ENCODE results near the gene SFN.
A peak's percentile ranks its signal among the peaks of the same experiment; 100 is the strongest.

SFN gene

GRCh38 chr1:26858891-26859640, 3.9 kb upstream of the SFN start:
- no peaks in the 10 kb centered on the region for H4K20me1 ChIP-seq (ENCODE audit: insufficient read depth, low read length)
- H3K4me1 ChIP-seq (ENCODE audit: low read length) = peaks cover 6% of the 10 kb centered on the region; the same call in 1 of the 2 replicates
- no peak overlapping the region for H2AFZ ChIP-seq (ENCODE audit: low read depth, low read length)
- peaks cover 8% of the 10 kb centered on the region for H3K36me3 ChIP-seq (replicated peaks; ENCODE audit: low read depth, low read length)
- TF ChIP-seq CTCF (IDR thresholded peaks at IDR 0.05; ENCODE audit: low read depth, low read length) (no peak), EZH2phosphoT487 (IDR thresholded peaks at IDR 0.05; ENCODE audit: low read depth) (no peak)
- H3K27ac ChIP-seq (ENCODE audit: low read length) = no peak overlapping the region
- H3K4me3 ChIP-seq (ENCODE audit: low read length) = no peak overlapping the region
- no peak overlapping the region for H3K9ac ChIP-seq (ENCODE audit: low read length)
- H3K79me2 ChIP-seq (ENCODE audit: low read length) = no peaks in the 10 kb centered on the region
- no peaks in the 10 kb centered on the region for H3K27me3 ChIP-seq (ENCODE audit: low read depth, low read length)
- no peak overlapping the region for H3K4me2 ChIP-seq (ENCODE audit: low read length)
- no peaks in the 10 kb centered on the region for H3K9me3 ChIP-seq (ENCODE audit: insufficient read depth, low read length)

GRCh38 chr1:26861286-26861701, 1.7 kb upstream of the SFN start:
- Histone ChIP-seq H2AFZ (ENCODE audit: low read depth, low read length) (no peak overlapping the region), H3K9me3 (ENCODE audit: insufficient read depth, low read length) (no peaks in the 10 kb centered on the region), H4K20me1 (ENCODE audit: insufficient read depth, low read length) (no peaks in the 10 kb centered on the region), H3K4me3 (ENCODE audit: low read length) (no peak overlapping the region), H3K27ac (ENCODE audit: low read length) (no peak overlapping the region), H3K36me3 (replicated peaks; ENCODE audit: low read depth, low read length) (peaks cover under 1% of the 10 kb centered on the region), H3K4me1 (ENCODE audit: low read length) (peaks cover 10% of the 10 kb centered on the region; the same call in 1 of the 2 replicates), H3K4me2 (ENCODE audit: low read length) (no peak overlapping the region), H3K9ac (ENCODE audit: low read length) (no peak overlapping the region), H3K79me2 (ENCODE audit: low read length) (no peaks in the 10 kb centered on the region), H3K27me3 (ENCODE audit: low read depth, low read length) (no peaks in the 10 kb centered on the region)
- no peak for TF ChIP-seq EZH2phosphoT487 (IDR thresholded peaks at IDR 0.05; ENCODE audit: low read depth)
- no peak for TF ChIP-seq CTCF (IDR thresholded peaks at IDR 0.05; ENCODE audit: low read depth, low read length)

GRCh38 chr1:26861889-26862378, 1.0 kb upstream of the SFN start:
- Histone ChIP-seq H3K27ac (ENCODE audit: low read length) (no peak overlapping the region), H3K4me2 (ENCODE audit: low read length) (no peak overlapping the region), H3K4me3 (ENCODE audit: low read length) (no peak overlapping the region), H3K36me3 (replicated peaks; ENCODE audit: low read depth, low read length) (no peaks in the 10 kb centered on the region), H4K20me1 (ENCODE audit: insufficient read depth, low read length) (no peaks in the 10 kb centered on the region), H3K27me3 (ENCODE audit: low read depth, low read length) (no peaks in the 10 kb centered on the region), H3K4me1 (ENCODE audit: low read length) (peaks cover 10% of the 10 kb centered on the region; the same call in 1 of the 2 replicates), H2AFZ (ENCODE audit: low read depth, low read length) (no peak overlapping the region), H3K9me3 (ENCODE audit: insufficient read depth, low read length) (no peaks in the 10 kb centered on the region), H3K79me2 (ENCODE audit: low read length) (no peaks in the 10 kb centered on the region), H3K9ac (ENCODE audit: low read length) (no peak overlapping the region)
- TF ChIP-seq CTCF (IDR thresholded peaks at IDR 0.05; ENCODE audit: low read depth, low read length) (no peak), EZH2phosphoT487 (IDR thresholded peaks at IDR 0.05; ENCODE audit: low read depth) (no peak)

- H3K9me3 ChIP-seq (ENCODE audit: insufficient read depth, low read length) = no peaks in the 10 kb centered on the region
- no peak overlapping the region for H3K27ac ChIP-seq (ENCODE audit: low read length)
- H3K27me3 ChIP-seq (ENCODE audit: low read depth, low read length) = no peaks in the 10 kb centered on the region
- no peaks in the 10 kb centered on the region for H3K79me2 ChIP-seq (ENCODE audit: low read length)
- H3K4me2 ChIP-seq (ENCODE audit: low read length) = peak overlapping the region; percentile 87
- H3K4me3 ChIP-seq (ENCODE audit: low read length) = peak overlapping the region; percentile 95
- TF ChIP-seq EZH2phosphoT487 (IDR thresholded peaks at IDR 0.05; ENCODE audit: low read depth) = no peak
- TF ChIP-seq CTCF (IDR thresholded peaks at IDR 0.05; ENCODE audit: low read depth, low read length) = no peak
- peak overlapping the region; percentile 94 for H3K9ac ChIP-seq (ENCODE audit: low read length)
- no peaks in the 10 kb centered on the region for H3K36me3 ChIP-seq (replicated peaks; ENCODE audit: low read depth, low read length)
- H4K20me1 ChIP-seq (ENCODE audit: insufficient read depth, low read length) = no peaks in the 10 kb centered on the region
- H3K4me1 ChIP-seq (ENCODE audit: low read length) = peaks cover 10% of the 10 kb centered on the region; the same call in 1 of the 2 replicates
- no peak overlapping the region for H2AFZ ChIP-seq (ENCODE audit: low read depth, low read length)
Observed at GRCh38 chr1:26863685-26864077, 732 bp downstream of the SFN start.

All from OCI-LY3 (cell line).